Measurements from ENCODE around the gene STBD1.

GRCh38 chr4:76334885-76335284 is 28.4 kb downstream of the STBD1 start:
- TF ChIP-seq POLR2A (IDR thresholded peaks at IDR 0.05; ENCODE audit: low read depth, low read length) (no peak), CTCF (conservative IDR thresholded peaks at IDR 0.05; ENCODE audit: low read depth, low read length) (no peak), RFX5 (IDR thresholded peaks at IDR 0.05; ENCODE audit: low read depth, low read length) (no peak), RAD21 (IDR thresholded peaks at IDR 0.05; ENCODE audit: low read length) (no peak), BHLHE40 (IDR thresholded peaks at IDR 0.05; ENCODE audit: low read depth, low read length) (no peak), USF2 (IDR thresholded peaks at IDR 0.05; ENCODE audit: low read depth, low read length) (no peak), CEBPB (IDR thresholded peaks at IDR 0.05; ENCODE audit: low read depth, low read length) (no peak), RCOR1 (IDR thresholded peaks at IDR 0.05; ENCODE audit: insufficient replicate concordance, low read length) (no peak), MAZ (IDR thresholded peaks at IDR 0.05; ENCODE audit: borderline replicate concordance, low read depth, low read length) (no peak)

Measured in IMR-90 (cell line).